ENCODE results near the gene NFAT5. TPM values are rescaled to one million over a fixed set of nuclear protein-coding genes. Genes with fewer than 3 reads are reported as not detected.
A peak's percentile ranks its signal among the peaks of the same experiment; 100 is the strongest.

Gene NFAT5
- polyA plus RNA-seq, 2 of the 4 experiments (the other 2 are of a cell fraction): 9.5 to 45.1 TPM

DNA sequence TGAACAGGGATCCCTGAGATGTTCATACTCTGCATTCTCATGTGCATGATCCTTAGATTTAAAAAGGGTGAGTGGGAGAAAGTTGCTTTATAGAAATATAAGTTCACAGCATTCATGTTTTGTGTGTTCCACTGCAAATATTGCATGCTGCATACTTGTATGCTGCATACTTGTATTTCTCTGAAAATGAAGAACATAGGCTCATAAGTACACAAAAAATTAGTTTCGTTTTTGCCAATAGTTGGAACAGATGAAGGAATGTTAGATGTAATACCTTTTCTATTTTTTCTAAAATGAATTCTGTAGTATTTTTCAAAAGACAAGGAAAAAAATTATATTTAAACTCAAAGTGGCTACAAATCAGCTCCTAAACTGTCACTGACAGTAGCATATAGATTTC is 79.0 kb downstream of the NFAT5 start:
- H3K4me3 ChIP-seq: no peak overlapping the region
- peaks cover 13% of the 10 kb centered on the region for H3K4me1 ChIP-seq
- H3K4me2 ChIP-seq: peak overlapping the region; percentile 28; the same call in 2 of the 3 replicates
- ChIA-PET CTCF (interaction anchor here (0.6 to 0.7 kb wide), 2 partner anchors 24 to 333 kb away, joined by 3 to 5 read pairs; partner anchors contain the start of gene VPS4A), POLR2A (no interaction called here)
- TF ChIP-seq HOXB5 (CRISPR knock-in tag; IDR thresholded peaks at IDR 0.05) (no peak), HOXB13 (CRISPR knock-in tag; IDR thresholded peaks at IDR 0.05; ENCODE audit: low read depth) (no peak), HOXA7 (CRISPR knock-in tag; IDR thresholded peaks at IDR 0.05) (no peak)
- 25% methylated on average over 1 of the region's 1 CpG for WGBS (ENCODE audit: missing lambda C conversion rate)
- ATAC-seq (no peak), FAIRE-seq (no peak), DNase-seq (ENCODE audit: low read depth in 1 of 2, low spot score in 1 of 2) (no peak)
- H3K9me3 ChIP-seq: no peaks in the 10 kb centered on the region
- no peak overlapping the region for H3K27ac ChIP-seq

DNA sequence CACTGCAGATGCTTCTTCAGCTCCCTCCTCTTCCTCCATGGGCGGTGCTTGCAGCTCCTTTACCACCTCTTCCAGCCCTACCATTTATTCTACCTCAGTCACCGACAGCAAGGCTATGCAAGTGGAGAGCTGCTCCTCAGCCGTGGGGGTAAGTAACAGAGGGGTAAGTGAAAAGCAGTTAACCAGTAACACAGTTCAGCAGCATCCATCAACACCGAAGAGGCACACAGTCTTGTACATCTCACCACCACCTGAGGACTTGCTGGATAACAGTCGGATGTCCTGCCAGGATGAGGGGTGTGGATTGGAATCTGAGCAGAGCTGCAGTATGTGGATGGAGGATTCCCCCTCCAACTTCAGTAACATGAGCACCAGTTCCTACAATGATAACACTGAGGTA is 81.3 kb downstream of the NFAT5 start:
- ChIA-PET CTCF (interaction anchor here (0.6 to 2.5 kb wide), 5 partner anchors 17 to 251 kb away, joined by 3 to 9 read pairs (median 3); no protein-coding TSS in a partner anchor), POLR2A (no interaction called here)
- 98% methylated on average over 5 of the region's 5 CpGs for WGBS (ENCODE audit: missing lambda C conversion rate)
- FAIRE-seq (no peak), DNase-seq (ENCODE audit: low read depth in 1 of 2, low spot score in 1 of 2) (no peak), ATAC-seq (no peak)
- Histone ChIP-seq H3K4me1 (peaks cover 10% of the 10 kb centered on the region; the same call in 2 of the 3 replicates), H3K4me3 (no peak overlapping the region), H3K27ac (no peak overlapping the region), H3K4me2 (no peak overlapping the region), H3K9me3 (no peaks in the 10 kb centered on the region)
- TF ChIP-seq, protein P1, sequence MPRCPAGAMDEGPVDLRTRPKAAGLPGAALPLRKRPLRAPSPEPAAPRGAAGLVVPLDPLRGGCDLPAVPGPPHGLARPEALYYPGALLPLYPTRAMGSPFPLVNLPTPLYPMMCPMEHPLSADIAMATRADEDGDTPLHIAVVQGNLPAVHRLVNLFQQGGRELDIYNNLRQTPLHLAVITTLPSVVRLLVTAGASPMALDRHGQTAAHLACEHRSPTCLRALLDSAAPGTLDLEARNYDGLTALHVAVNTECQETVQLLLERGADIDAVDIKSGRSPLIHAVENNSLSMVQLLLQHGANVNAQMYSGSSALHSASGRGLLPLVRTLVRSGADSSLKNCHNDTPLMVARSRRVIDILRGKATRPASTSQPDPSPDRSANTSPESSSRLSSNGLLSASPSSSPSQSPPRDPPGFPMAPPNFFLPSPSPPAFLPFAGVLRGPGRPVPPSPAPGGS (IDR thresholded peaks at IDR 0.05): no peak
- TF ChIP-seq EHMT2 (IDR thresholded peaks at IDR 0.05; ENCODE audit: low read depth) (no peak), CHD2 (IDR thresholded peaks at IDR 0.05; ENCODE audit: low read length, partially characterized antibody) (no peak), KDM5A (IDR thresholded peaks at IDR 0.05) (no peak)
- TF ChIP-seq, protein P2, sequence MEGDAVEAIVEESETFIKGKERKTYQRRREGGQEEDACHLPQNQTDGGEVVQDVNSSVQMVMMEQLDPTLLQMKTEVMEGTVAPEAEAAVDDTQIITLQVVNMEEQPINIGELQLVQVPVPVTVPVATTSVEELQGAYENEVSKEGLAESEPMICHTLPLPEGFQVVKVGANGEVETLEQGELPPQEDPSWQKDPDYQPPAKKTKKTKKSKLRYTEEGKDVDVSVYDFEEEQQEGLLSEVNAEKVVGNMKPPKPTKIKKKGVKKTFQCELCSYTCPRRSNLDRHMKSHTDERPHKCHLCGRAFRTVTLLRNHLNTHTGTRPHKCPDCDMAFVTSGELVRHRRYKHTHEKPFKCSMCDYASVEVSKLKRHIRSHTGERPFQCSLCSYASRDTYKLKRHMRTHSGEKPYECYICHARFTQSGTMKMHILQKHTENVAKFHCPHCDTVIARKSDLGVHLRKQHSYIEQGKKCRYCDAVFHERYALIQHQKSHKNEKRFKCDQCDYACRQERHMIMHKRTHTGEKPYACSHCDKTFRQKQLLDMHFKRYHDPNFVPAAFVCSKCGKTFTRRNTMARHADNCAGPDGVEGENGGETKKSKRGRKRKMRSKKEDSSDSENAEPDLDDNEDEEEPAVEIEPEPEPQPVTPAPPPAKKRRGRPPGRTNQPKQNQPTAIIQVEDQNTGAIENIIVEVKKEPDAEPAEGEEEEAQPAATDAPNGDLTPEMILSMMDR (IDR thresholded peaks at IDR 0.05): no peak

DNA sequence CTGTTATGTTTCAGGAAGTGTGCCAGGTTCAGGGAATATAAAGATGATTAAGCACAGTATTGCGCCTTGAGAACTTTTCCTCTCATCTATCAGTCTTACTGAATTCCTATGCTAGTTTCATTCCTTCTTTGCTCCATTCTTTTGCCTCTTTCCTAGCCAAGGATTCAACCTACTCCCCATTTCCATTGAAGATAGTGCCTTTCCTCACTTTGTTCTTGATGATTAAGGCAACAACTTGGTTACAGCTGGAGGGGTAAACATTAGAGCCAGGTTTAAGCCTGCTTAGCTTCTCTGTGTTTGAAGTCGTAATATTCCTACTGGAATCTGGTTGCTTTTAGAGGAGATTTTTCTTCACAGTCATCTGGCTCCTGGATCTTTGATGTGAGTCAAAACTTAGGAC is 85.5 kb downstream of the NFAT5 start:
- ATAC-seq (no peak), FAIRE-seq (no peak), DNase-seq (ENCODE audit: low read depth in 1 of 2, low spot score in 1 of 2) (no peak)
- TF ChIP-seq, protein P3, sequence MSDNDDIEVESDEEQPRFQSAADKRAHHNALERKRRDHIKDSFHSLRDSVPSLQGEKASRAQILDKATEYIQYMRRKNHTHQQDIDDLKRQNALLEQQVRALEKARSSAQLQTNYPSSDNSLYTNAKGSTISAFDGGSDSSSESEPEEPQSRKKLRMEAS (IDR thresholded peaks at IDR 0.05): no peak
- TF ChIP-seq RARB (CRISPR knock-in tag; IDR thresholded peaks at IDR 0.05) (no peak), HOXA7 (CRISPR knock-in tag; IDR thresholded peaks at IDR 0.05) (no peak), TP53 (CRISPR knock-in tag; IDR thresholded peaks at IDR 0.05) (no peak), RFX5 (IDR thresholded peaks at IDR 0.05) (no peak), NPAS2 (CRISPR knock-in tag; IDR thresholded peaks at IDR 0.05; ENCODE audit: borderline replicate concordance) (no peak), POLR2AphosphoS2 (conservative IDR thresholded peaks at IDR 0.05; ENCODE audit: low read length) (no peak), RCOR1 (IDR thresholded peaks at IDR 0.05; ENCODE audit: low read depth, low read length) (no peak), NR3C1 (IDR thresholded peaks at IDR 0.05) (no peak), ZFP36 (IDR thresholded peaks at IDR 0.05; ENCODE audit: borderline replicate concordance, partially characterized antibody) (no peak)
- TF ChIP-seq, protein P4, sequence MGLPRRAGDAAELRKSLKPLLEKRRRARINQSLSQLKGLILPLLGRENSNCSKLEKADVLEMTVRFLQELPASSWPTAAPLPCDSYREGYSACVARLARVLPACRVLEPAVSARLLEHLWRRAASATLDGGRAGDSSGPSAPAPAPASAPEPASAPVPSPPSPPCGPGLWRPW (IDR thresholded peaks at IDR 0.05): no peak
- TF ChIP-seq, protein P5, sequence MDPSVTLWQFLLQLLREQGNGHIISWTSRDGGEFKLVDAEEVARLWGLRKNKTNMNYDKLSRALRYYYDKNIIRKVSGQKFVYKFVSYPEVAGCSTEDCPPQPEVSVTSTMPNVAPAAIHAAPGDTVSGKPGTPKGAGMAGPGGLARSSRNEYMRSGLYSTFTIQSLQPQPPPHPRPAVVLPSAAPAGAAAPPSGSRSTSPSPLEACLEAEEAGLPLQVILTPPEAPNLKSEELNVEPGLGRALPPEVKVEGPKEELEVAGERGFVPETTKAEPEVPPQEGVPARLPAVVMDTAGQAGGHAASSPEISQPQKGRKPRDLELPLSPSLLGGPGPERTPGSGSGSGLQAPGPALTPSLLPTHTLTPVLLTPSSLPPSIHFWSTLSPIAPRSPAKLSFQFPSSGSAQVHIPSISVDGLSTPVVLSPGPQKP (IDR thresholded peaks at IDR 0.05; ENCODE audit: low read depth, low read length): no peak
- TF ChIP-seq, protein P6, sequence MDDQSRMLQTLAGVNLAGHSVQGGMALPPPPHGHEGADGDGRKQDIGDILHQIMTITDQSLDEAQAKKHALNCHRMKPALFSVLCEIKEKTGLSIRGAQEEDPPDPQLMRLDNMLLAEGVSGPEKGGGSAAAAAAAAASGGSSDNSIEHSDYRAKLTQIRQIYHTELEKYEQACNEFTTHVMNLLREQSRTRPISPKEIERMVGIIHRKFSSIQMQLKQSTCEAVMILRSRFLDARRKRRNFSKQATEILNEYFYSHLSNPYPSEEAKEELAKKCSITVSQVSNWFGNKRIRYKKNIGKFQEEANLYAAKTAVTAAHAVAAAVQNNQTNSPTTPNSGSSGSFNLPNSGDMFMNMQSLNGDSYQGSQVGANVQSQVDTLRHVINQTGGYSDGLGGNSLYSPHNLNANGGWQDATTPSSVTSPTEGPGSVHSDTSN (IDR thresholded peaks at IDR 0.05): no peak
- ChIA-PET CTCF (interaction anchor here (0.9 to 2.7 kb wide), 2 partner anchors 237 to 254 kb away, joined by 3 to 9 read pairs; no protein-coding TSS in a partner anchor), POLR2A (no interaction called here)
- 98% methylated on average over 2 of the region's 2 CpGs for WGBS (ENCODE audit: missing lambda C conversion rate)
- H3K4me2 ChIP-seq: no peak overlapping the region
- no peak overlapping the region for H3K4me3 ChIP-seq
- peaks cover 12% of the 10 kb centered on the region for H3K4me1 ChIP-seq
- no peak overlapping the region for H3K27ac ChIP-seq
- H3K9me3 ChIP-seq: no peaks in the 10 kb centered on the region
